Stimulated activated CD4-positive, alpha-beta T cell treated with anti-CD3 and anti-CD28 coated beads, Interleukin-4, amount 100 ng/mL, for 24 hours (primary cell): ENCODE measurements around the gene LOXHD1.

ENCODE experiments used
- DNase-seq: peaks from one replicate; pipeline ENCODE4 v3.0.0-alpha.2; 2020

The LOXHD1 gene

GRCh38 chr18:46675112-46675511 lies 18.1 kb upstream of the LOXHD1 start:
- no peak for DNase-seq

DNA sequence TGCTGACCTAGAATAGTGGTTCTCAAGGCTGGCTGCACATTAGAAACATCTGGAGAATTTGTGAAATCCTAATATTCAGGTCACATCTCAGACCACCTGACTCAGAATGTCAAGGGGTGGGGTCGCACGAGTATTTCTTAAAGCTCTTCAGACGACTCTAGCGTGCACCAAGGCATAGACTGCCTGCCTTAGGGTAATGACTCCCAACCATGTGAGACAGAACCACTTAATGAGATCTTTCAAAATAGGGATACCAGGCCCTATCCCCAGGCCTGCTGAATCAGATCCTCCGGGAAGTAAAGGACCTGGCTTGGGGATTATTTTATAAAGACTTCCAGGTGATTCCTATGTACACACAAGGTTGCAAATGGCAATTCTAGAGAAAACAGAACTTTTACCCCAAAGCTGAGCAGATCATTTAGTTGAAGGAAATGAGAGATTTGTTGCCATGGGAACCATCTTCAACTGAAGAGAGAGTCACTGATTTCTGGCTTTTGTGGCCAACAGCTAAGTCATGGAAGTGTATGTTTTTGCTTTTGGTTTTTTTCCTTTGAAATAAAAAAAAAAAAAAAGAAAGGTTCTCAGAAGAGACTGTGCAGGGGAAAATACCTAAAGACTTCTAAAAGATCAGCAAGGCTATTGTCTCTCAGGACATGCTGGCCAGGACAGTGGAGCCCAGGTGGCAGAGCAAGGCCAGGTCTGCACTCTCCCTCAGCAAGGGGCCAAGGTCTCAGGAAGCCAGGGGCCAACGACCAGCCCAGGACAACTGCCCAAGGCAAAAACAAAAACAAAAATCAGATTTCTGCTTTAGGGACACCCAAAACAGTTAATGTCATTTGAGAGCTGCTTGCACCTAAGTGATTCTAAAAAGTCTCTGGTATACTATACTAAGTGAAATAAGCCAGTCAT lies 15.3 kb upstream of the LOXHD1 start:
- DNase-seq, result no peak

DNA sequence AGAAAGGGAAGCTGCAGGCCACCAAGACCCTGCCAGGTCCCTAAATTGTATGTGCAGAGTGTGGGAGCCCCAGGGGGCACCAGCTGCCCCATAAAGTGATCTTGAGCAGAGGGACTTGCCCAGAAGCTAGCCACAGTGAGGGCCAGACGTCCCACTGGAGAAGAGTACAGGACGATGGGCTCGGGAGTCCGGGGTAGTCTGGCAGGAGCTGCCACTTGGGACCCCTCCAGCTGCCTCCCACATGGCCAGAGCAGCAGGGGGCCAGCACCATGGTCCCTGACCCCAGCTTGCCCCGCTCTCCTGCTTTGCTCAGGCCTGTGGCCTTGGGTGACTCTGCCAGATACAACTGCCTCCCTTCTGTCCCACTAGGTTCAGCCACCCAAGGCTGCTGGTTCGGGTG lies 11.7 kb upstream of the LOXHD1 start:
- DNase-seq, result no peak

- DNase-seq, result no peak
Measured at GRCh38 chr18:46668135-46668534, 11.1 kb upstream of the LOXHD1 start.

DNA sequence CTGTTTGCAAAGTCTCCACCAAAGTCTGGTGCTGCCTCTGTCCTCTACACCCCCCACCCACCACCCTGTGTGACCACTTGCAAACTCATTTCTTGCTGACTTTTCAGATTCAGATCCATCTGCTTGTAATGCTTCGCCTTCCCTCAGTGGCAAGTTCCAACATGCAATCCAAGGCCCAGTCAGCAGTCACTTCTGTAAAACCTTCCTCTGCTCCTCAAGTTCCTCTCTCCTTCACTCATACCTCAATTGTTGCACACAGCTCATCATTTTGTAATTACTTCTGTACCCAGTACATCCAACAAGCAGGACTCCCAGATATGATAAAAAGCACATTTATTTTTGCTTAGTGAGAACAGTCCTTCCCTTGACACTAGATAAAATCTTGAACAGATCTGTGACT lies 6.5 kb upstream of the LOXHD1 start:
- DNase-seq, result no peak

GRCh38 chr18:46660957-46661749 lies 4.1 kb upstream of the LOXHD1 start:
- DNase-seq, result no peak

- DNase-seq, result no peak
Measured at GRCh38 chr18:46659484-46659883, 2.5 kb upstream of the LOXHD1 start.

- DNase-seq, result no peak
Measured at GRCh38 chr18:46656326-46657114, 500 bp downstream of the LOXHD1 start.

DNA sequence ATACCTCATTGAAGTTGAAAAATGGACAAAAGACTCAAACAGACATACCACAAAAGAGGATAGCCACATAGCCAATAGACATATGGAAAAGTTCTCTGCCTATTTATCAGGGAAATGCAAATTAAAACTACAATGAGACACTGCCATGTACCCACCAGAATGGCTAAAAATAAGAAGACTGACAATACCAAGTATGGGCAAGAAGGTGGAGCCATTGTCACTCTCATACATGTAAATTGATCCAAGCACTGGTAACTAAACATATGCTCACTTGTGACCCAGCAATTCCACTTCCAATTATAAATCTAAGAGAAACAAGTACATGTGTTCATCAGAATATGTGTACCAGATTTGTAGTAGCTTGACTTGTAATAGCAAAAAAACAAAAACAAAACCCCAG lies 4.6 kb downstream of the LOXHD1 start:
- DNase-seq, result no peak

GRCh38 chr18:46650681-46651080 lies 6.3 kb downstream of the LOXHD1 start:
- no peak for DNase-seq

- no peak for DNase-seq
Measured at GRCh38 chr18:46649071-46649862, 7.8 kb downstream of the LOXHD1 start.

- DNase-seq, result no peak
Measured at GRCh38 chr18:46646468-46646867, 10.6 kb downstream of the LOXHD1 start.

DNA sequence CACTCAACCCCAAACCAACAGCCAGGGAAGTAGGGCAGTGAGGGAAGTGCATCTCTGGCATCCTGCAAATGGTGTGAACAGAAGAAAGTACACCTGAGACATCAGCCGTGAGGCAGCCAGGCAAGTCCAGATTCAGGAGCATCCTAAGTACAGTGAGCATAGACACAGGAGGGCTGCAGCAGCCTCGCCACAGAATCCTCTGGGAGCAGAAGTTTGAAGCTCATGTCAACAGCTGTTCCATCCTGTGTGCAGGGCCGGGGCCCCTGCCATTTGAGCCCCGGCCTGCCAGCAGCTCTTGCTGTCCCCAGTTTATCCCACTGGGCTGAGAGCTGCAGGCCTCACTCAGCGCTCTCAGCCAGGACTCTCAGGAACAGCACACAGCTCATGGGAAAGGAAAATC lies 14.5 kb downstream of the LOXHD1 start:
- no peak for DNase-seq

GRCh38 chr18:46641917-46642316 lies 15.1 kb downstream of the LOXHD1 start:
- no peak for DNase-seq

DNA sequence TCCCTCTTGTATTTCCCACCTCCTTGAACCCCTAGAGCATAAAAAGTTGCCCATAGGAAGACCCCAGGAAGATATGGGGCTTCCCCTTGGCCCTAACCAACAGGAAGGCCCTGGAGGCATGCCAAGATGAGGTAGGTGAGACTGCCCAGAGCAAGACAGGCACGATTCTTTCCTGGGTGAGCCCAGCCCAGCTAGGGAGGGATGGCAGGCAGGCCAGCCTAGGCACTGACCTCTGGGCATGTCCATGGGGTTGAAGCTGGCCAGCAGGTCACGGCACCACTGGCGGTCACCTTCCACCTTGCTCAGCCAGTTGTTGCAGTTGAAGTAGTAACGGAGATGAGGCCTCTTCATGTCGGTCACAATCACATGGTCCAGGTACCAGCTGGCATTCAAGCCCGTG lies 17.6 kb downstream of the LOXHD1 start:
- no peak for DNase-seq

DNA sequence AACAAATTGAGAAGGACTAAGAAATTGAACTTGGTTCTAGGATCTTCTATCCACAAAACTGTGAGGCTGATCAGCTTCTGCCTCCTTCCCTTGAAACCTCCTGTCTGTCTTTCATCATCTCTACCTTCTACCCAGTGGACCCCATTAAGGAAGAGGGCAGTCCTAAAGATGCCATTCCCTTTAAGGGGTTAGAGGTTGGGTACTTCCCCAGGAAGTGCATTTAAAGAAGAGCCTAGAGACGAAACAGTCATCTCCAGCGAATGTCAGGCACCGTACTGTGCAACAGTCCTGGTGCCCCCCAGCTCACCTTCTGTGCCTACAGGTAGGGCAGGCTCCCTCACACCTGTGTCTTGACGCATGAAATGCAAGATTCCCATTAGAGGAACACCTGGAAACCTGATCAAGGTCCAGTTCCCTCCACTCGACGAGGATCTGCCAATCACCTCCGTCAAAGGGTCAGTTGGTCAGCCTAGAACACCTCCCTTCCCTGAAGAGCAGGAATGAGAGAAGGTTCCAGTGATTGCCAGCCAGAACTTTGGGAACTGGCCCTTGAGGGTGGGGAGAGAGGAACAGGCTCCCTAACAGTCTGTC lies 20.9 kb downstream of the LOXHD1 start:
- DNase-seq, result no peak

GRCh38 chr18:46632401-46633071 lies 24.5 kb downstream of the LOXHD1 start:
- no peak for DNase-seq

DNA sequence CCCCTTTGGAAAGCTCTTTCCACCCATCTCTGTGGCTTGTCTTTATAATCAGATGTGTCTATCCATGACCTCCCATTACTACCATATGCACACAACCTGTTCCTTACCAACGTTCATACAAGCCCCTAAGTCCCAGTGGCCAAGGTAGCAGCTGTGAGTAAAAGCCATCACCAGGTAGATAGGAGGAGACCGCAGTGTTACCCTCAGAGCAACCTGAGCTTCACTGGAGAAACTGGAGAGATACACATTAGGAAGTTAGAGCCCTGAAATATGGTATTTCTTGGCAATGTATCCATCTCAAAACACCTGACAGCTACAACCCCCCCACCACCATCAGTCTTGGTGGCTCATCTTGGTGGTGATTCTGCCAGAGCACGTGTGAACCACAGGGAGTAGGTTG lies 26.0 kb downstream of the LOXHD1 start:
- no peak for DNase-seq

GRCh38 chr18:46630160-46630559 lies 26.9 kb downstream of the LOXHD1 start:
- no peak for DNase-seq

DNA sequence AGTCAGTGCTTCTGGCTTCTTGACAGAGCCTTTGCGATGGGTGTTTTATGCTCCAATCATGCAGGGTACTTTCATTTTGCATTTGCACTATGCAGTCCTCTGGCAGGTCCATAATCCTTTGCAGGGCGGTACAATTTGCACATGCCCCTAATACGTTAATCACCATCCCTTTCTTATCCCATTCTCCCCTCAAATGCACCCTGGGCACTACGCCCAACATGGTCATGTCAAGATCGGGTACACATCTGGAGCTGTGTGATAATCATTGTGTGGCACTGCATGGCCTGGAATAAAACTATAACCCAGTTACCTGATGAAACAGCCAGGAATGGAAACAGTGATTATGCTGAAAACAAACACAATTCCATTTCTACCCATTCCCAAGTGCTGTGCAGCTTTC lies 27.7 kb downstream of the LOXHD1 start:
- DNase-seq, result no peak

DNA sequence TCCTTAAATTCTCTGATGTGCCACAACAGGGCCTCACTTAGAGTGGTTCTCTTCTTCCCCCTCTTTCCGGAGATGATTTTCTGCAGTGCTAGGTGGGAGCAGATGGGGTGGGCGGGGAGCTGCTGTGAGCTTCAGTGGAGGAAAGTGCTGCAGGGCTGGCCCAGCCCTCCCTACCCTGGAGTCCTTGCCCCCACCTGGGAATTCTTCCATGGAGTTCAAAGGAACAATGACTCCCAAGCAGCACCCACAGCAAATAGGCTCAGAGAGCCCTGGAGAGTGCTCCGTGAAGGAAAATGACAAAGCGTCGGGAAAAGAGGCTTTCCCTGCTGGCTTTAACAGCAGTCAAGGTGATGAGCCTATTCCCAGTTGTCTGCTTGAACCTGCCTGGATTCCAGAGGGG lies 28.8 kb downstream of the LOXHD1 start:
- no peak for DNase-seq

DNA sequence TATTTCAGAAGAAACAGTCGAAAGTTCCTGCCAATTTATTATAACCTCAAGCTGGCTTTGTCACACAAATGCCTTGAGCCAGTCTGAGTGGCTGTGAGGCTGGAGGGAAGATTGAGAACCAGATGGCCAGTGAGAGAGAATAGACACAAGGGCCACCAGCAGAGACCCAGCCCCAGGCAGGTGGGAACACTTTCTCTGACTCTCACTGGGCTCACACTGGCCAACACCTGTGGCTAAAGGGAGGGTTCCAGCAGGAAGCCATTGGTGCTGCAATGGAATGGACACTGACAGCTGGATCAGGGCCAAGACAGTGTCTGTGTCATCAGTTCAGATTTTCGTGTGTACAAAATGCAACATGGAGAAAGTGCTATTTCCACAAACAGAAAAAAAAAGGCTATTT lies 29.9 kb downstream of the LOXHD1 start:
- no peak for DNase-seq
